Neural cell (in vitro differentiated cells): Measurements from ENCODE around the gene UNC5B. TPM values are rescaled to one million over a fixed set of nuclear protein-coding genes. Genes with fewer than 3 reads are reported as not detected.

Experiments used
- H2AFZ ChIP-seq: fragments of 200-600, 300-800 bp; sonication (generic), shearing (Covaris generic); 2 replicates; pipeline ENCODE4 v1.6.0; 2014; ENCODE audit warnings: low read depth, mild to moderate bottlenecking, antibody characterized with exemption, low read length, moderate library complexity
- H3F3A ChIP-seq: fragments of 200-600 bp; shearing (Covaris generic); 2 replicates; pipeline ENCODE4 v1.6.1; 2016; ENCODE audit warnings: mild to moderate bottlenecking, moderate library complexity, mixed read lengths, antibody characterized with exemption, low read length; ENCODE audit not compliant: insufficient read depth, poor library complexity, severe bottlenecking
- H3K27ac ChIP-seq: fragments of 200-600, 300-800 bp; sonication (generic), shearing (Covaris generic); 2 replicates; pipeline ENCODE4 v1.5.1; 2014; ENCODE audit warnings: mild to moderate bottlenecking, low read length, moderate library complexity
- H3K27me3 ChIP-seq: fragments of 300-800, 200-600 bp; sonication (generic), shearing (Covaris generic); 2 replicates; pipeline ENCODE4 v1.6.0; 2014; ENCODE audit warnings: mild to moderate bottlenecking, low read depth, low read length, moderate library complexity; ENCODE audit not compliant: insufficient read depth
- H3K36me3 ChIP-seq: fragments of 300-800, 200-600 bp; sonication (generic), shearing (Covaris generic); 2 replicates; pipeline ENCODE4 v1.5.1; 2014; ENCODE audit warnings: mild to moderate bottlenecking, antibody characterized with exemption, low read length, moderate library complexity; ENCODE audit not compliant: insufficient read depth
- H3K4me2 ChIP-seq: fragments of 300-800, 200-600 bp; sonication (generic), shearing (Covaris generic); 2 replicates; pipeline ENCODE4 v1.6.0; 2014; ENCODE audit warnings: mild to moderate bottlenecking, low read length
- H3K4me3 ChIP-seq: fragments of 300-800, 200-600 bp; sonication (generic), shearing (Covaris generic); 2 replicates; pipeline ENCODE4 v1.5.1; 2014; ENCODE audit warnings: mild to moderate bottlenecking, low read length, moderate library complexity
- H3K79me2 ChIP-seq: fragments of 200-600 bp; shearing (Covaris generic); replicated peaks from 2 replicates; pipeline ENCODE4 v1.6.0; 2014; ENCODE audit warnings: mild to moderate bottlenecking, low read length, moderate library complexity; ENCODE audit not compliant: insufficient read depth
- H3K9ac ChIP-seq: fragments of 300-800, 200-600 bp; sonication (generic), shearing (Covaris generic); 2 replicates; pipeline ENCODE4 v1.6.1; 2016; ENCODE audit warnings: mild to moderate bottlenecking, low read length, mixed read lengths
- H3K9me2 ChIP-seq: fragments of 200-600 bp; shearing (Covaris generic); 2 replicates; pipeline ENCODE4 v1.6.1; 2016; ENCODE audit warnings: mild to moderate bottlenecking, low read length, mixed read lengths; ENCODE audit not compliant: insufficient read depth
- H3K9me3 ChIP-seq: fragments of 200-600, 300-800 bp; sonication (generic), shearing (Covaris generic); 2 replicates; pipeline ENCODE4 v1.6.1; 2016; ENCODE audit warnings: mild to moderate bottlenecking, mixed run types, low read length, moderate library complexity, mixed read lengths
- H4K20me1 ChIP-seq: fragments of 200-600 bp; shearing (Covaris generic); 2 replicates; pipeline ENCODE4 v1.6.1; 2016; ENCODE audit warnings: mild to moderate bottlenecking, mixed run types; ENCODE audit not compliant: insufficient read depth
- CTCF ChIP-seq: fragments of 450-650 bp; IDR thresholded peaks from 2 replicates; pipeline ENCODE4 v1.5.1; 2014; ENCODE audit warnings: antibody characterized with exemption, mild to moderate bottlenecking, moderate library complexity; ENCODE audit not compliant: poor library complexity, severe bottlenecking
- EP300 ChIP-seq: fragments of 450-650 bp; conservative IDR thresholded peaks from 2 replicates; pipeline ENCODE4 v1.6.1; 2014; ENCODE audit warnings: antibody characterized with exemption, mild to moderate bottlenecking, moderate library complexity; ENCODE audit not compliant: poor library complexity, severe bottlenecking
- EZH2 ChIP-seq: fragments of 200-600, 300-800 bp; shearing (Covaris generic), sonication (generic); IDR thresholded peaks from 2 replicates; pipeline ENCODE4 v1.6.1; 2014; ENCODE audit warnings: antibody characterized with exemption, low read length, borderline replicate concordance, mild to moderate bottlenecking; ENCODE audit not compliant: insufficient read depth, poor library complexity, severe bottlenecking
- MXI1 ChIP-seq: fragments of 450-650 bp; conservative IDR thresholded peaks from 2 replicates; pipeline ENCODE4 v1.6.1; 2014; ENCODE audit warnings: antibody characterized with exemption, mild to moderate bottlenecking; ENCODE audit not compliant: poor library complexity, severe bottlenecking
- POLR2AphosphoS5 ChIP-seq: IDR thresholded peaks from 2 replicates; pipeline ENCODE4 v1.6.1; 2012
- RAD21 ChIP-seq: fragments of 450-650 bp; conservative IDR thresholded peaks from 2 replicates; pipeline ENCODE4 v1.6.1; 2014; ENCODE audit warnings: antibody characterized with exemption, mild to moderate bottlenecking, moderate library complexity
- SMC3 ChIP-seq: fragments of 450-650 bp; conservative IDR thresholded peaks from 2 replicates; pipeline ENCODE4 v1.6.1; 2014; ENCODE audit warnings: antibody characterized with exemption, mild to moderate bottlenecking, moderate library complexity; ENCODE audit not compliant: poor library complexity
- TAF1 ChIP-seq: IDR thresholded peaks from 2 replicates; pipeline ENCODE4 v1.6.1; 2012; ENCODE audit warnings: low read depth
- polyA plus RNA-seq: library from polyadenylated mRNA; depleted of rRNA; stranded (reverse); fragments of >200 nt; gene quantifications from 2 replicates; pipeline ENCODE4 v1.2.3, GENCODE V29; 2014
- TF ChIP-seq, protein P1 (sequence below): IDR thresholded peaks from 2 replicates; pipeline ENCODE4 v1.6.1; 2012; ENCODE audit warnings: borderline replicate concordance

Gene UNC5B
- polyA plus RNA-seq, 1 donor from 2014 or later, result 2.0 TPM

DNA sequence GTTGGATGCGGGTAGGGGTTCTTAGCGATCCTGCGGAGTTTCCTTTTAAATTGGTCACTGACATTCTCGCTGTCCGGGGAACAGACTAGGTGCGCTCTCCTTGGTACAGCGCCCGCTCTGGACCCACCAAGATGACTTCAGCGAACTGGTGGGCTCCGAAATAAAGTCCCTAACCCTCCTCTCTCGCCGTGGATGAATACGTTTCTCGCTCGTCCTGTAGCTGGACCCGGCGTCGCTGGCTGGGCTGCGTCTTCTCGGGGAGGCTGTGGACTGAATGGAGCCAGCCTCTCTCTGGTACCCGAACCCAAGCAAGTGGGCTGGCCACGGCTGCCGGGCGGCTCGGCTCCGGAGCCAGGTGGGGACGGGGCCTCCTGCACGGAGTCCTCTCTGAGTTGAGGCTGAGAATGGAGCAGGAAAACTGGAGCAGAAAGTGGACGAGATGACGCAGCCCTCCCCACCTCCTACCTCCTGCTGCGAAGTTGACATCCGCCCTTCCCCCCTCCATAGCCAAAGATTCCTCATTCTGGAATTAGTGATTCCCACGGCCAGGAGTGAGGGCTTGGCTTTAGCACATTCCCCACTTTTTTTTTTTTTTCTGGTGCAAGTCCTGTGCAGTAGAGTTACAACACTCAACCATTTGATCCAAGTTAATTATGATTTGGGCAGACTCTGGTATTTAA is 1.5 kb downstream of the UNC5B start:
- Histone ChIP-seq H3K9me3 (no peaks in the 10 kb centered on the region), H4K20me1 (no peaks in the 10 kb centered on the region), H3F3A (peaks cover 7% of the 10 kb centered on the region), H3K27me3 (peaks cover 58% of the 10 kb centered on the region), H3K4me3 (peak overlapping the region; percentile 84), H3K9ac (peak overlapping the region; percentile 45), H2AFZ (no peak overlapping the region), H3K4me2 (peak overlapping the region; percentile 80), H3K79me2 (no peaks in the 10 kb centered on the region), H3K9me2 (no peaks in the 10 kb centered on the region), H3K27ac (no peak overlapping the region), H3K36me3 (no peaks in the 10 kb centered on the region)
- TF ChIP-seq TAF1, result no peak
- TF ChIP-seq RAD21, result no peak
- TF ChIP-seq POLR2AphosphoS5, result no peak
- TF ChIP-seq MXI1, result no peak
- TF ChIP-seq CTCF, result no peak
- TF ChIP-seq, protein P1, sequence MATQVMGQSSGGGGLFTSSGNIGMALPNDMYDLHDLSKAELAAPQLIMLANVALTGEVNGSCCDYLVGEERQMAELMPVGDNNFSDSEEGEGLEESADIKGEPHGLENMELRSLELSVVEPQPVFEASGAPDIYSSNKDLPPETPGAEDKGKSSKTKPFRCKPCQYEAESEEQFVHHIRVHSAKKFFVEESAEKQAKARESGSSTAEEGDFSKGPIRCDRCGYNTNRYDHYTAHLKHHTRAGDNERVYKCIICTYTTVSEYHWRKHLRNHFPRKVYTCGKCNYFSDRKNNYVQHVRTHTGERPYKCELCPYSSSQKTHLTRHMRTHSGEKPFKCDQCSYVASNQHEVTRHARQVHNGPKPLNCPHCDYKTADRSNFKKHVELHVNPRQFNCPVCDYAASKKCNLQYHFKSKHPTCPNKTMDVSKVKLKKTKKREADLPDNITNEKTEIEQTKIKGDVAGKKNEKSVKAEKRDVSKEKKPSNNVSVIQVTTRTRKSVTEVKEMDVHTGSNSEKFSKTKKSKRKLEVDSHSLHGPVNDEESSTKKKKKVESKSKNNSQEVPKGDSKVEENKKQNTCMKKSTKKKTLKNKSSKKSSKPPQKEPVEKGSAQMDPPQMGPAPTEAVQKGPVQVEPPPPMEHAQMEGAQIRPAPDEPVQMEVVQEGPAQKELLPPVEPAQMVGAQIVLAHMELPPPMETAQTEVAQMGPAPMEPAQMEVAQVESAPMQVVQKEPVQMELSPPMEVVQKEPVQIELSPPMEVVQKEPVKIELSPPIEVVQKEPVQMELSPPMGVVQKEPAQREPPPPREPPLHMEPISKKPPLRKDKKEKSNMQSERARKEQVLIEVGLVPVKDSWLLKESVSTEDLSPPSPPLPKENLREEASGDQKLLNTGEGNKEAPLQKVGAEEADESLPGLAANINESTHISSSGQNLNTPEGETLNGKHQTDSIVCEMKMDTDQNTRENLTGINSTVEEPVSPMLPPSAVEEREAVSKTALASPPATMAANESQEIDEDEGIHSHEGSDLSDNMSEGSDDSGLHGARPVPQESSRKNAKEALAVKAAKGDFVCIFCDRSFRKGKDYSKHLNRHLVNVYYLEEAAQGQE, result no peak
- TF ChIP-seq EP300, result no peak

DNA sequence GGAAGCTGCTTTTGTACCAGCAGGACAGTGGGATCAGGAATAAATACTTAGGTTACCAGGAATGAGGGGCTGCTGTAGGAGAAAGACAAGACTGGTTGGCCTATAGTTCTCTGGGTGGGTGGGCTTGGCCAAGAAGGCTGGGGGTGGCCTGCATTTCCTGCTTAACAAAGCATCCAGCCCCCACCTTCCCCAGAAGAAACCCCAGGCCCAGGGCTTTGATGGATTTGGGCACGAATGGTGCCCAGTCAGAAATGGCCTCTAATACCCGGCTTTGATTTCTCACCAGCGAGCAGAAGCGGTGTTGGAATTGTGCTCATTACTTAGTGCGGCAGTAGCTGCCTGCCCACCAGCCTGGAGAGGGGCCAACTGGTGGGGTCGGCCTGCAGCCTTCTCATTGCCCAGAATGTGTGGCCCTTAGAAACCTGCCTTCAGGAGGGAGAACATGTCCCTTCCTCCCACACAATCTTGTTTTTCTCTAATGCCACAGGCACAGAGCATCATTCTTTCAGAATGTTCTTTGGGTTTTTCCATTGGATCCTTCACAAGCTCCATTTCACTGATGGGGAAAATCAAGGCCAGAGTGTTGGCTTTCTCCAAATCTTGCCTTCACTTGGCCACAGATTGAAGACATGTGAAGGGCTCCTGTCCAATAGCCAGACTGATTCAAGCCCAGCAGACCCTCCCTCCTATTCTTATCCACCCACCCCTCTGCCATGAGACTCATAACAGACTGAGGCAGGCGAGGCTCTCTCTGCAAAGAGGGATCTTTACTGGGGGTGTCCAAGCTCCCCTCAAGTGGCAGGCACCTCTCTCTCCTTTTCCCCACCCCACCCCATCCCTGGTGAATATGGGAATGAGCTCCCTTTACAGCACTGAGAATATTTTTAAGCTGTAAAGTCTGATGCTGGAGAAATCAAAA is 2.5 kb downstream of the UNC5B start:
- H3K79me2 ChIP-seq, result no peaks in the 10 kb centered on the region
- H3K27ac ChIP-seq, result no peak overlapping the region
- no peaks in the 10 kb centered on the region for H3K9me3 ChIP-seq
- no peaks in the 10 kb centered on the region for H3K9me2 ChIP-seq
- no peak overlapping the region for H2AFZ ChIP-seq
- no peak overlapping the region for H3K9ac ChIP-seq
- peaks cover 53% of the 10 kb centered on the region for H3K27me3 ChIP-seq
- peak overlapping the region; percentile 80 for H3K4me2 ChIP-seq
- no peaks in the 10 kb centered on the region for H3K36me3 ChIP-seq
- H3F3A ChIP-seq, result peaks cover 7% of the 10 kb centered on the region
- H4K20me1 ChIP-seq, result no peaks in the 10 kb centered on the region
- H3K4me3 ChIP-seq, result peak overlapping the region; percentile 84
- TF ChIP-seq CTCF, result no peak
- no peak for TF ChIP-seq RAD21
- TF ChIP-seq MXI1, result no peak
- TF ChIP-seq, protein P1, result no peak
- no peak for TF ChIP-seq EZH2
- no peak for TF ChIP-seq POLR2AphosphoS5
- TF ChIP-seq SMC3, result no peak
- no peak for TF ChIP-seq TAF1
- no peak for TF ChIP-seq EP300
